NCI-H524 (cell line): ENCODE measurements around the gene ITGA3.

Experiments
- DNase-seq, 2 experiments: peaks; one replicate each; lab custom pipeline; 2025; lab: John Stamatoyannopoulos, UW

ITGA3 gene

GRCh38 chr17:50094243-50094752 is 38.4 kb downstream of the ITGA3 start:
- DNase-seq = peak; percentile 88 to 96

- peak; percentile 87 to 98 for DNase-seq
These were observed 39.1 kb downstream of the ITGA3 start, which contains the start of gene PDK2 for GRCh38 chr17:50094753-50095619. PDK2 (plus strand) TSS chr17:50095351; CDS start chr17:50095436, 85 bp downstream.

GRCh38 chr17:50095626-50096037 is 39.7 kb downstream of the ITGA3 start:
- DNase-seq = peak in 1 of 2 experiments; percentile 34

GRCh38 chr17:50096092-50096491 is 40.2 kb downstream of the ITGA3 start:
- DNase-seq = no peak

GRCh38 chr17:50096758-50097157 is 40.8 kb downstream of the ITGA3 start:
- DNase-seq = no peak

- no peak for DNase-seq
These were observed 41.5 kb downstream of the ITGA3 start for GRCh38 chr17:50097455-50097854.

- no peak for DNase-seq
These were observed 42.0 kb downstream of the ITGA3 start for GRCh38 chr17:50097926-50098325.

GRCh38 chr17:50098583-50098982 is 42.7 kb downstream of the ITGA3 start:
- DNase-seq = no peak

- DNase-seq = peak in 1 of 2 experiments; percentile 14
These were observed 43.1 kb downstream of the ITGA3 start for GRCh38 chr17:50099003-50099402.

GRCh38 chr17:50100480-50100883 is 44.6 kb downstream of the ITGA3 start:
- no peak for DNase-seq

GRCh38 chr17:50100921-50101345 is 45.0 kb downstream of the ITGA3 start:
- no peak for DNase-seq

- DNase-seq = no peak
These were observed 45.6 kb downstream of the ITGA3 start for GRCh38 chr17:50101346-50102163.

GRCh38 chr17:50102164-50102991 is 46.5 kb downstream of the ITGA3 start:
- DNase-seq = no peak

GRCh38 chr17:50103252-50103651 is 47.3 kb downstream of the ITGA3 start:
- no peak for DNase-seq

- DNase-seq = no peak
These were observed 48.0 kb downstream of the ITGA3 start for GRCh38 chr17:50103941-50104340.

- DNase-seq = no peak
These were observed 49.9 kb downstream of the ITGA3 start for GRCh38 chr17:50105811-50106210.

GRCh38 chr17:50106393-50107131 is 50.7 kb downstream of the ITGA3 start:
- DNase-seq = no peak

GRCh38 chr17:50107790-50108414 is 52.0 kb downstream of the ITGA3 start:
- no peak for DNase-seq

- no peak for DNase-seq
These were observed 52.6 kb downstream of the ITGA3 start for GRCh38 chr17:50108556-50108955.

GRCh38 chr17:50109207-50109606 is 53.3 kb downstream of the ITGA3 start:
- DNase-seq = no peak
